Chondrocyte (in vitro differentiated cells): ENCODE results near the gene GNRHR. TPM values are rescaled to one million over a fixed set of nuclear protein-coding genes. Genes with fewer than 3 reads are reported as not detected.

Experiments
- DNase-seq: peaks from one replicate; pipeline ENCODE4 v3.0.0; 2021; ENCODE audit warnings: mixed read lengths, low spot score
- H3K27ac Mint-ChIP-seq: one replicate; pipeline ENCODE4 v1.8.0; 2021; ENCODE audit warnings: mild to moderate bottlenecking, moderate library complexity, mixed read lengths; ENCODE audit not compliant: unreplicated experiment
- H3K27me3 Mint-ChIP-seq: 2 replicates; pipeline ENCODE4 v1.8.0; 2021; ENCODE audit warnings: low read depth, mixed read lengths
- H3K36me3 Mint-ChIP-seq: 2 replicates; pipeline ENCODE4 v1.8.0; 2021; ENCODE audit warnings: low read depth, mixed read lengths
- H3K4me1 Mint-ChIP-seq: 2 replicates; pipeline ENCODE4 v1.8.0; 2021; ENCODE audit warnings: low read depth, mild to moderate bottlenecking, mixed read lengths
- H3K4me3 Mint-ChIP-seq: one replicate; pipeline ENCODE4 v1.8.0; 2021; ENCODE audit warnings: mild to moderate bottlenecking, moderate library complexity, mixed read lengths; ENCODE audit not compliant: unreplicated experiment
- H3K9me3 Mint-ChIP-seq: 2 replicates; pipeline ENCODE4 v1.8.0; 2021; ENCODE audit warnings: low read depth, mixed read lengths
- total RNA-seq: library from RNA; stranded (reverse); gene quantifications from 3 replicates; pipeline ENCODE4 v1.2.1, GENCODE V29; 2021
- TF ChIP-seq, protein P1 (sequence below): fragments of 200-600 bp; sonication (generic); IDR thresholded peaks from 2 replicates; pipeline ENCODE4 v1.5.0; 2021; ENCODE audit warnings: antibody characterized with exemption, mild to moderate bottlenecking, moderate library complexity

Gene GNRHR
- total RNA-seq, 1 donor from 2014 or later, result not detected

DNA sequence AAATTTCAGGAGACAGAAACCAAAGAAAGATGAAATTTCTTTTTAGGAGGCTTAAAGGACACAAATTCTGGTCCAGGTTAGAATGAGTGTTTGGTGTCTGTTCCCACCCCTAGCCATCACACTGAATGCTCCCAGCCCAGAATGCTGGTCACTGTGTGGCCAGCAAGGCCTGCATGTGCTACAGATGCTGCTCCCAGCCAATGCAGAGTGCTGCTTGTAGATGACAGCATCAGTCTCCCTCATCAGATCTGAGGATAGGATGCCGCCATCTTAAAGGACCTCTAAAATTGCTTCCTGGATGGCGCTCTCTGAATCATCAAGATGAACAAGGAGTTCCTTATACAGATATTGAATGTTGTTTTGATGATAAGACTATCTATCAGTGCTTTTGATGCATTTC lies 35.3 kb downstream of the GNRHR start:
- Mint-ChIP-seq H3K4me3 (no peak overlapping the region), H3K9me3 (no peaks in the 10 kb centered on the region), H3K27me3 (no peaks in the 10 kb centered on the region), H3K4me1 (peaks cover 7% of the 10 kb centered on the region), H3K27ac (no peak overlapping the region), H3K36me3 (peaks cover 2% of the 10 kb centered on the region)
- DNase-seq, result no peak
- TF ChIP-seq, protein P1, sequence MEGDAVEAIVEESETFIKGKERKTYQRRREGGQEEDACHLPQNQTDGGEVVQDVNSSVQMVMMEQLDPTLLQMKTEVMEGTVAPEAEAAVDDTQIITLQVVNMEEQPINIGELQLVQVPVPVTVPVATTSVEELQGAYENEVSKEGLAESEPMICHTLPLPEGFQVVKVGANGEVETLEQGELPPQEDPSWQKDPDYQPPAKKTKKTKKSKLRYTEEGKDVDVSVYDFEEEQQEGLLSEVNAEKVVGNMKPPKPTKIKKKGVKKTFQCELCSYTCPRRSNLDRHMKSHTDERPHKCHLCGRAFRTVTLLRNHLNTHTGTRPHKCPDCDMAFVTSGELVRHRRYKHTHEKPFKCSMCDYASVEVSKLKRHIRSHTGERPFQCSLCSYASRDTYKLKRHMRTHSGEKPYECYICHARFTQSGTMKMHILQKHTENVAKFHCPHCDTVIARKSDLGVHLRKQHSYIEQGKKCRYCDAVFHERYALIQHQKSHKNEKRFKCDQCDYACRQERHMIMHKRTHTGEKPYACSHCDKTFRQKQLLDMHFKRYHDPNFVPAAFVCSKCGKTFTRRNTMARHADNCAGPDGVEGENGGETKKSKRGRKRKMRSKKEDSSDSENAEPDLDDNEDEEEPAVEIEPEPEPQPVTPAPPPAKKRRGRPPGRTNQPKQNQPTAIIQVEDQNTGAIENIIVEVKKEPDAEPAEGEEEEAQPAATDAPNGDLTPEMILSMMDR, result no peak

DNA sequence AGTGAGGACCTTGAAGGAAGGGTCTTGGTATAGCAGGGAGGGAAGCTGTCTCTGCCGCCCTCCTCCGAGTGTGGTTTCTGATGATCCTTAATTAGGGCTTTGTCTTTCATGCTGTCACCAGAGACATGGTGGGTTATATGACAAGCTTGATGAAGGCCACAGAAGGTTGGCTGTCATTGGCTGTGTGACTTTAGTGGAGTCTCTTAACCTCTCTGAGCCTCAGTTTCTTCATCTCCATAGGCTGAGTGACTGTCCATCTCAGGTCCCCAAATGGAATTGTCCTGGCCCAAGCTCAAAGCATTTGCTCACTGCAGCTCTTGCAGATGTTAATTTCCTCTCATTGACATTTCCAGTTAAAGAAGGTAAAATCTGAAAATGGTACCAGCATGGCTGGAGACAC lies 36.6 kb downstream of the GNRHR start:
- Mint-ChIP-seq H3K36me3 (peaks cover 2% of the 10 kb centered on the region), H3K9me3 (no peaks in the 10 kb centered on the region), H3K27me3 (no peaks in the 10 kb centered on the region), H3K4me1 (peaks cover 11% of the 10 kb centered on the region), H3K4me3 (no peak overlapping the region), H3K27ac (no peak overlapping the region)
- DNase-seq, result no peak
- TF ChIP-seq, protein P1, result no peak

DNA sequence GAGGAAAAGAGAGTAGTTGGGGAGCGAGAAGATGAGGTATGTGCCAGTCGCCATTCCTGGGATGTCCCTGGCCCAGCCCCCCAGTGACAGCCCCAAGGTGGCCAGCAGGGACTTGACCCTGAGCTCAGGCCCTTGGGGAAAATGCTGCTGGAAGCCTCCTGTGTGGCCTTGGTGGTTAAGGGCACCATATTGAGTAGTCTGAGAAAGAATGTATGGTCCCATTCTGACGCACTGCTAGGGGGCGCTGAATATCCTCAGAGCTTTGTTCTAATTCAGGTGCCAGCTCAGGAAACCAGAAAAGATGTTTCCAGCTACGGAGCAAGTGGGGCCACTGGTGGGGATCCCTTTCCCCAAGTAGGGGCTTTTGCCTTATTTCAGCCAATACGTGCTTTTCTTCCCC lies 39.2 kb downstream of the GNRHR start:
- Mint-ChIP-seq H3K36me3 (no peaks in the 10 kb centered on the region), H3K27me3 (no peaks in the 10 kb centered on the region), H3K9me3 (no peaks in the 10 kb centered on the region), H3K4me3 (no peak overlapping the region), H3K4me1 (peaks cover 8% of the 10 kb centered on the region), H3K27ac (no peak overlapping the region)
- DNase-seq, result no peak
- TF ChIP-seq, protein P1, result no peak

DNA sequence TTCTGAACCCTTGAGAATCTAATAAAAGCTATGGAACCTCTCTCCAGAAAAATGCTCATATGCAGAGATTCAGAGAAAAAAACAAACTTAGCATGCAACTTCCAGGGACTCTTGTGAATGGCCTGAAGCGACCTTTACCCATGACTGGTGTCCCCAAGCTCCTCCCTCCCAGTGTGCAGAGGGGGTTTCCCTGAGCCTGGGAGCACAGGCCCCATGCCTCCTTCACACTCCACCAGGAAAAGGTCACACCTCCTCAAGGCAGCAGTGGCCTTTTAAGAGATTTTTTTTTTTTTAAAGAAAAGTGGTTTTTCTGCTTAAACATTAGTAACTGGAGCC lies 40.0 kb downstream of the GNRHR start:
- H3K36me3 Mint-ChIP-seq, result no peaks in the 10 kb centered on the region
- TF ChIP-seq, protein P1, result no peak
- no peak for DNase-seq
- H3K27me3 Mint-ChIP-seq, result no peaks in the 10 kb centered on the region
- H3K4me1 Mint-ChIP-seq, result peaks cover 8% of the 10 kb centered on the region
- no peak overlapping the region for H3K27ac Mint-ChIP-seq
- no peaks in the 10 kb centered on the region for H3K9me3 Mint-ChIP-seq
- H3K4me3 Mint-ChIP-seq, result no peak overlapping the region

DNA sequence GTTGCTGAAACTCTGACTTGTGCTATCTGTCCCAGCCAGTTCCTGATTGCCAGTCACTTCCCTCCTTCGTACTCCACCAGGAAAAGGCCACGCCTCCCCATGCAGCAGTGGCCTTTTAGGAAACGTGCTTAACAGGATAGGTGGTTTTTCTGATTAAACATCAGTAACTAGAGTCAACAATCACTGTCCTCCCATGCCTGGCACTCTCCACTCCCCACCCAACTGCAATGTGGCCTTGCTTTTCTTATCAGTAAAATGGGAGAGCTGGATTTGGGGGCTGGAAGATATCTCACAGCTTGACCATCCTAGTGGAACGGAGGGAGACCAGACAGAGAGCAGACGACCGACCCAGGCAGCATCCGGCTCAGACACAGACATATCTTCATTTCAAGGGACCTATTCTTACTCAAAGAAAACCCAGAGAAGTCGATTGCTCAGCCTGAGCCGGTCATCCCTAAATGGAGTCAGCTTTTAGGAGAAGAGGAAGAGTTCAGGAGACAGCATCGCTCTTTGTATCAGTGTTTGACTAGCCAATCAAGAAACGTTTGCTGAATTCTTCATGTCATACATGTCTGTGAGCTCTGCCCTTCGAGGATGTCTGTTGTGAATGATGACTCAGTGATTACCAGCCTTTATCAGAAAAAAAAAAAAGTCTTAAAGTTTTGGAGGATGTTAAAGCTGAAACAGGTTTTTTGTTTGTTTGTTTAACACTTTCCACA lies 40.5 kb downstream of the GNRHR start:
- Mint-ChIP-seq H3K4me3 (no peak overlapping the region), H3K9me3 (no peaks in the 10 kb centered on the region), H3K36me3 (no peaks in the 10 kb centered on the region), H3K27me3 (no peaks in the 10 kb centered on the region), H3K4me1 (peaks cover 8% of the 10 kb centered on the region), H3K27ac (peak overlapping the region; percentile 8)
- no peak for DNase-seq
- TF ChIP-seq, protein P1, result no peak
